Glutamatergic neuron (in vitro differentiated cells): ENCODE measurements around the gene AGK. TPM values are rescaled to one million over a fixed set of nuclear protein-coding genes. Genes with fewer than 3 reads are reported as not detected.
A peak's percentile ranks its signal among the peaks of the same experiment; 100 is the strongest.
"Not testable (repeated sequence)": the region's sequence is repeated elsewhere in the genome, so short reads cannot be mapped to it uniquely, and the experiment has no call there.

Experiments
- DNase-seq: peaks from one replicate; pipeline ENCODE4 v3.0.0; 2022
- H3K27ac Mint-ChIP-seq: one replicate; pipeline ENCODE4 v1.8.0; 2020; ENCODE audit warnings: mild to moderate bottlenecking, mixed read lengths, inconsistent platforms; ENCODE audit not compliant: unreplicated experiment
- H3K27me3 Mint-ChIP-seq: one replicate; pipeline ENCODE4 v1.8.0; 2020; ENCODE audit warnings: mild to moderate bottlenecking, moderate library complexity, mixed read lengths, inconsistent platforms; ENCODE audit not compliant: unreplicated experiment
- H3K36me3 Mint-ChIP-seq: one replicate; pipeline ENCODE4 v1.8.0; 2020; ENCODE audit warnings: mild to moderate bottlenecking, mixed read lengths, inconsistent platforms; ENCODE audit not compliant: unreplicated experiment
- H3K4me1 Mint-ChIP-seq: one replicate; pipeline ENCODE4 v1.8.0; 2020; ENCODE audit warnings: mild to moderate bottlenecking, low read depth, mixed read lengths, inconsistent platforms; ENCODE audit not compliant: unreplicated experiment
- H3K4me3 Mint-ChIP-seq: one replicate; pipeline ENCODE4 v1.8.0; 2020; ENCODE audit warnings: mild to moderate bottlenecking, mixed read lengths, inconsistent platforms; ENCODE audit not compliant: unreplicated experiment
- H3K9me3 Mint-ChIP-seq: one replicate; pipeline ENCODE4 v1.8.0; 2020; ENCODE audit warnings: mild to moderate bottlenecking, moderate library complexity, mixed read lengths, inconsistent platforms; ENCODE audit not compliant: unreplicated experiment
- total RNA-seq: library from RNA; stranded (reverse); fragmentation: NEBNext Ultra II Directional; extraction: Animal tissue kit (Norgen Biotek cat#: 25700); gene quantifications from one replicate; pipeline ENCODE4 v1.2.1, GENCODE V29; 2021; ENCODE audit not compliant: unreplicated experiment
- TF ChIP-seq, protein P1 (sequence below): fragments of 200-600 bp; sonication (generic); IDR thresholded peaks from one replicate; pipeline ENCODE4 v1.5.0; 2021; ENCODE audit not compliant: partially characterized antibody, unreplicated experiment

The AGK gene
- total RNA-seq, 1 donor from 2014 or later = 26.1 TPM

- no peak for DNase-seq
- no peaks in the 10 kb centered on the region for H3K27me3 Mint-ChIP-seq
- no peak overlapping the region for H3K27ac Mint-ChIP-seq
- TF ChIP-seq, protein P1, sequence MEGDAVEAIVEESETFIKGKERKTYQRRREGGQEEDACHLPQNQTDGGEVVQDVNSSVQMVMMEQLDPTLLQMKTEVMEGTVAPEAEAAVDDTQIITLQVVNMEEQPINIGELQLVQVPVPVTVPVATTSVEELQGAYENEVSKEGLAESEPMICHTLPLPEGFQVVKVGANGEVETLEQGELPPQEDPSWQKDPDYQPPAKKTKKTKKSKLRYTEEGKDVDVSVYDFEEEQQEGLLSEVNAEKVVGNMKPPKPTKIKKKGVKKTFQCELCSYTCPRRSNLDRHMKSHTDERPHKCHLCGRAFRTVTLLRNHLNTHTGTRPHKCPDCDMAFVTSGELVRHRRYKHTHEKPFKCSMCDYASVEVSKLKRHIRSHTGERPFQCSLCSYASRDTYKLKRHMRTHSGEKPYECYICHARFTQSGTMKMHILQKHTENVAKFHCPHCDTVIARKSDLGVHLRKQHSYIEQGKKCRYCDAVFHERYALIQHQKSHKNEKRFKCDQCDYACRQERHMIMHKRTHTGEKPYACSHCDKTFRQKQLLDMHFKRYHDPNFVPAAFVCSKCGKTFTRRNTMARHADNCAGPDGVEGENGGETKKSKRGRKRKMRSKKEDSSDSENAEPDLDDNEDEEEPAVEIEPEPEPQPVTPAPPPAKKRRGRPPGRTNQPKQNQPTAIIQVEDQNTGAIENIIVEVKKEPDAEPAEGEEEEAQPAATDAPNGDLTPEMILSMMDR = no peak
- H3K36me3 Mint-ChIP-seq = no peaks in the 10 kb centered on the region
- no peak overlapping the region for H3K4me3 Mint-ChIP-seq
- H3K9me3 Mint-ChIP-seq = no peaks in the 10 kb centered on the region
- peaks cover 4% of the 10 kb centered on the region for H3K4me1 Mint-ChIP-seq
These were observed 127.8 kb downstream of the AGK start for GRCh38 chr7:141679014-141679413.

DNA sequence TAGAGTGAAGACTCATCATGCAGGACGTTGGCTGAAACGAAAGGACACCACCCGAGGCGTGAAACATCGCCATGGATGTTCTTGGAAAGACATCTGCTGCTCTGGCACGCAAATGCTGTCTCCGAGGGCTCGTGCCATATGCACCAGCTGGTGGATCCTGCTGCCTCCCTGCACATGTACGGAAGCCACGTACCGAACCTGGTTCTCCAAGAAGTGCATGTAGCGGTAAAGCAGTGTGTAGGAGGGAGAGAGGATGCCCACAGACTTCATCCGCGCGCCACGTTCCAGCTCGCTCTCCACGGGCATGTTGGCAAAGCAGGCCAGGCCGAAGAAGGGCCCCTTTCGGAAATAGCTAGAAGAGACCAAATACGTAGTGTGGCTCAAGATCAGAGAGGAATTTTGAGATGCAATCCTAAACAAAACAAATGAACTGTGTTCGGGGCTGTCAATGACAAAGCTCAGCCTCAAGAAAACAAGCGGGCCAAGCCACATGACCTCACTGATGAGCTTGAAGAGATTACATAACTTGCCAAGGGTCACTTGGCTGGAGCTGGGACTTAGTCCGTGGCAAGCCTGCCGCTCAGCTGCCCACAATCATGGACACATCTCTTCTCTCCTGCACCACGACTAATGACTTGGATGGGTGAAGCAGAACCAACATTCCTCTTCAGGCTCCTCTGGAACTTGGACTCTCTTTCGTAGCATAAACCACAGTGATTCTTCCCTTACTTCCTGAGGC is 134.2 kb downstream of the AGK start:
- Mint-ChIP-seq H3K4me3 (peak overlapping the region; percentile 23), H3K27ac (peak overlapping the region; percentile 60), H3K4me1 (peaks cover 21% of the 10 kb centered on the region), H3K36me3 (peaks cover 10% of the 10 kb centered on the region), H3K27me3 (no peaks in the 10 kb centered on the region), H3K9me3 (peaks cover 5% of the 10 kb centered on the region)
- TF ChIP-seq, protein P1 = no peak
- DNase-seq = peak; percentile 38

DNA sequence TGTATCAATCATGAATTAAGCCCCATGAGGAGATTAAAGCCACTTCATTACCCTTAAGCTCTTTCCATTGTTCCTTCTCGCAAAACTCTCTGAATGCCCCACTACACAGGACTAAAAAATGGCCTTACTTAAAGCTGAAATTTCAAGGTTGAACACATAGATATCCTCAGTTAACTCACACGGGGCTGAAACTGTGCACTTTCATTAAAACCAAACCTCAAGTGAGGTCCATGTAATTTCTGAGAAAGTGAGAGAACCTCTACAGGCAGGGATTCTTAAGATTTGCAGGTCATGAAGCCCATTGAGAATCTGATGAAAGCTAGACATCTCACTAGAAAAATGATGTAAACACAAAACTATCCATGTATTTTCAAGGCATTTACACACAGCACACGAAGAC is 134.9 kb downstream of the AGK start:
- DNase-seq = no peak
- H3K27ac Mint-ChIP-seq = no peak overlapping the region
- TF ChIP-seq, protein P1 = no peak
- peaks cover 21% of the 10 kb centered on the region for H3K4me1 Mint-ChIP-seq
- H3K4me3 Mint-ChIP-seq = no peak overlapping the region
- peaks cover 5% of the 10 kb centered on the region for H3K9me3 Mint-ChIP-seq
- no peaks in the 10 kb centered on the region for H3K27me3 Mint-ChIP-seq
- peaks cover 10% of the 10 kb centered on the region for H3K36me3 Mint-ChIP-seq

GRCh38 chr7:141686670-141687069 is 135.5 kb downstream of the AGK start:
- TF ChIP-seq, protein P1 = no peak
- Mint-ChIP-seq H3K9me3 (peaks cover 5% of the 10 kb centered on the region), H3K27me3 (no peaks in the 10 kb centered on the region), H3K4me3 (no peak overlapping the region), H3K4me1 (peaks cover 21% of the 10 kb centered on the region), H3K36me3 (peaks cover 10% of the 10 kb centered on the region), H3K27ac (no peak overlapping the region)
- no peak for DNase-seq

DNA sequence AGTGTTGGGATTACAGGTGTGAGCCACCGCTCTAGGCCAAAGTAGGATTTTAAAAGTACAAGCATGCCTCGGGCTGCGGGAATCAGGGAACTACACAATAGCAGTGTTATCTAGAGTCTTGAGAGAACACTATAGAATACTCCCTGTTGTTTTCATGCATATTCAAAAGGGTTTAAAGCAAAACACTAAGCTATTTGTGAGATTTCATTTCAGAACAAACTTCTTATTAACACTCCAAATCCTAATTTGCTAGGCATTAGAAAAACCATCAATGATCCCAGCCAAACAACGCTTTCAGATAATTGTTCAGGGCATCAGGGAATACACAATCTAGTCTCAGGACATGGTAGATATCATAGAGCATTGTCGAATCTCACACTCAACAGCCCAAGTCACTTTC is 136.8 kb downstream of the AGK start:
- Mint-ChIP-seq H3K4me1 (peaks cover 19% of the 10 kb centered on the region), H3K36me3 (peaks cover 10% of the 10 kb centered on the region), H3K9me3 (peaks cover 5% of the 10 kb centered on the region), H3K4me3 (no peak overlapping the region), H3K27me3 (no peaks in the 10 kb centered on the region), H3K27ac (no peak overlapping the region)
- DNase-seq = no peak
- TF ChIP-seq, protein P1 = no peak

- not testable (repeated sequence) for H3K27ac Mint-ChIP-seq, H3K9me3 Mint-ChIP-seq, DNase-seq, H3K4me3 Mint-ChIP-seq, H3K36me3 Mint-ChIP-seq, H3K27me3 Mint-ChIP-seq
- peaks cover 19% of the 10 kb centered on the region for H3K4me1 Mint-ChIP-seq
These were observed 138.0 kb downstream of the AGK start for GRCh38 chr7:141689072-141689825.
